ENCODE results near the gene ACCSL.

Gene ACCSL

DNA sequence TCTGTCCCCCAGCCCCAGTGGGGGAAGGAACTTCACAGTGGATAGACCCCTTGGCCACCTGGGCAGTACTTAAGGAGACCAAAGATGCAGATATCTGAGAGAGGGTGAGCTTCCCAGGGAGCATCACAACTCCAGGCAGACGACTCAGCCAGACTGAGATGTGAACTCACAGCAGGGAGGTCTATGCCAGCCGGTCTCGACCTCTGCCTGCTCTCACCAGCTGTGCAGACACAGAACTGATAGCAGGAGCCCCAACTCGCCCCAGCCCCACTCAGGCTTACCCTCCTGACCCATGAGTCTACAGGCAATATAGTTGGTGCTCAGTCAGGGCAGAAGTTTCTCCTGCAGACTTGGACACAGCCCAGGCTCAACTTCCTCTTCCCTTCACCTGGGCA, 29.7 kb upstream of the ACCSL start:
- no peaks in the 10 kb centered on the region for H3K27me3 ChIP-seq (ENCODE audit: control insufficient read depth in 1 of 2, insufficient read depth in 2 of 2, low read length in 2 of 2)
- no peaks in the 10 kb centered on the region for H3K36me3 ChIP-seq (ENCODE audit: control insufficient read depth in 1 of 2, insufficient read depth in 2 of 2, low read length in 2 of 2)
- H3K27ac ChIP-seq (ENCODE audit: low read depth, low read length) = no peak overlapping the region
- H3K9me3 ChIP-seq (ENCODE audit: control insufficient read depth in 1 of 2, low read length in 2 of 2) = no peaks in the 10 kb centered on the region
- no peak overlapping the region for H3K4me3 ChIP-seq (ENCODE audit: low read depth in 1 of 2, low read length in 2 of 2)
- H3K4me1 ChIP-seq (ENCODE audit: control insufficient read depth in 1 of 2, insufficient read depth in 2 of 2, low read length in 2 of 2) = no peaks in the 10 kb centered on the region
- no peak overlapping the region for H3K9ac ChIP-seq (ENCODE audit: low read depth in 1 of 2, low read length in 2 of 2)

DNA sequence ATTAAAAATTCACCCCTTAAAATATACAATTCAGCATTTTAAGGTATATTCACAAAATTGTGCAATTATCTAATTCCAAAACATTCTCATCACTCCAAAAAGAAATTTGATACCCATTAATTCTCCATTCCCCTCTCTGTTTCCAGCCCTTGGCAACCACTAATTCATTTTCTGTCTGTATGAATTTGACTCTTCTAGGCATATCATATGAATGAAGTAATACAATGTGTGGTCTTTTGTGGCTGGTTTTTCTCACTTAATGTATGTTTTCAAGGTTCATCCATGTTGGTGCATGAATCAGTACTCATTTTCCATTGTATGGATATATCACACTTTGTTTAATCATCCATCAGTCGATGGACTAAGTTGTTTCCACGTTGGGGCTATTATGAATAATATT, 29.0 kb upstream of the ACCSL start:
- Histone ChIP-seq H3K9me3 (ENCODE audit: control insufficient read depth in 1 of 2, low read length in 2 of 2) (no peaks in the 10 kb centered on the region), H3K27ac (ENCODE audit: low read depth, low read length) (no peak overlapping the region), H3K9ac (ENCODE audit: low read depth in 1 of 2, low read length in 2 of 2) (no peak overlapping the region), H3K27me3 (ENCODE audit: control insufficient read depth in 1 of 2, insufficient read depth in 2 of 2, low read length in 2 of 2) (no peaks in the 10 kb centered on the region), H3K4me3 (ENCODE audit: low read depth in 1 of 2, low read length in 2 of 2) (no peak overlapping the region), H3K4me1 (ENCODE audit: control insufficient read depth in 1 of 2, insufficient read depth in 2 of 2, low read length in 2 of 2) (no peaks in the 10 kb centered on the region), H3K36me3 (ENCODE audit: control insufficient read depth in 1 of 2, insufficient read depth in 2 of 2, low read length in 2 of 2) (no peaks in the 10 kb centered on the region)

GRCh38 chr11:44024977-44025376, 22.8 kb upstream of the ACCSL start:
- H3K27ac ChIP-seq (ENCODE audit: low read depth, low read length) = no peak overlapping the region
- no peaks in the 10 kb centered on the region for H3K36me3 ChIP-seq (ENCODE audit: control insufficient read depth in 1 of 2, insufficient read depth in 2 of 2, low read length in 2 of 2)
- no peak overlapping the region for H3K4me3 ChIP-seq (ENCODE audit: low read depth in 1 of 2, low read length in 2 of 2)
- no peak overlapping the region for H3K9ac ChIP-seq (ENCODE audit: low read depth in 1 of 2, low read length in 2 of 2)
- H3K4me1 ChIP-seq (ENCODE audit: control insufficient read depth in 1 of 2, insufficient read depth in 2 of 2, low read length in 2 of 2) = no peaks in the 10 kb centered on the region
- H3K9me3 ChIP-seq (ENCODE audit: control insufficient read depth in 1 of 2, low read length in 2 of 2) = peaks cover 0 to 8% of the 10 kb centered on the region in 2 donors
- H3K27me3 ChIP-seq (ENCODE audit: control insufficient read depth in 1 of 2, insufficient read depth in 2 of 2, low read length in 2 of 2) = peaks cover 0 to 3% of the 10 kb centered on the region in 2 donors

DNA sequence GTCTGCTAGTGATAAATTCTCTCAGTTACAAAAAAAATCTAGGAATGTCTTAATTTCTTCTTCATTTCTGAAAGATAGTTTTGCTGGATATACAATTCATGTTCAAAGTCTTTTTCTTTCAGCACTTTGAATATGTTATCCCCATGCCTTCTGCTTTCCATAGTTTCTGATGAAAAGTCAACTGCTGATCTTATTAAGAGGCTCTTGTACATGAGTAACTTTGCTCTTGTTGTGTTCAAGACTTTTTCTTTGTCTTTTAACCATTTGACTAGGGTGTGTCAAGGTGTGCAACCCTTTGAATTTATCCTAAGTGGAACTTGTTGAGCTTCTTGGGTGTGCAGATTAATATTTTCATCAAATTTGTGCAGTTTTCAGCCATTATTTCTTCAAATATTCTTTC, 22.1 kb upstream of the ACCSL start:
- Histone ChIP-seq H3K4me3 (ENCODE audit: low read depth in 1 of 2, low read length in 2 of 2) (no peak overlapping the region), H3K9me3 (ENCODE audit: control insufficient read depth in 1 of 2, low read length in 2 of 2) (peaks cover 0 to 8% of the 10 kb centered on the region in 2 donors), H3K4me1 (ENCODE audit: control insufficient read depth in 1 of 2, insufficient read depth in 2 of 2, low read length in 2 of 2) (no peaks in the 10 kb centered on the region), H3K27ac (ENCODE audit: low read depth, low read length) (no peak overlapping the region), H3K27me3 (ENCODE audit: control insufficient read depth in 1 of 2, insufficient read depth in 2 of 2, low read length in 2 of 2) (peaks cover 0 to 3% of the 10 kb centered on the region in 2 donors), H3K9ac (ENCODE audit: low read depth in 1 of 2, low read length in 2 of 2) (no peak overlapping the region), H3K36me3 (ENCODE audit: control insufficient read depth in 1 of 2, insufficient read depth in 2 of 2, low read length in 2 of 2) (no peaks in the 10 kb centered on the region)

- Histone ChIP-seq H3K4me1 (ENCODE audit: control insufficient read depth in 1 of 2, insufficient read depth in 2 of 2, low read length in 2 of 2) (no peaks in the 10 kb centered on the region), H3K27me3 (ENCODE audit: control insufficient read depth in 1 of 2, insufficient read depth in 2 of 2, low read length in 2 of 2) (peaks cover 0 to 3% of the 10 kb centered on the region in 2 donors), H3K4me3 (ENCODE audit: low read depth in 1 of 2, low read length in 2 of 2) (no peak overlapping the region), H3K36me3 (ENCODE audit: control insufficient read depth in 1 of 2, insufficient read depth in 2 of 2, low read length in 2 of 2) (no peaks in the 10 kb centered on the region), H3K9ac (ENCODE audit: low read depth in 1 of 2, low read length in 2 of 2) (no peak overlapping the region), H3K27ac (ENCODE audit: low read depth, low read length) (no peak overlapping the region), H3K9me3 (ENCODE audit: control insufficient read depth in 1 of 2, low read length in 2 of 2) (peaks cover 0 to 8% of the 10 kb centered on the region in 2 donors)
Observed at GRCh38 chr11:44028401-44028800, 19.4 kb upstream of the ACCSL start.

GRCh38 chr11:44028816-44029506, 18.8 kb upstream of the ACCSL start:
- Histone ChIP-seq H3K4me1 (ENCODE audit: control insufficient read depth in 1 of 2, insufficient read depth in 2 of 2, low read length in 2 of 2) (no peaks in the 10 kb centered on the region), H3K4me3 (ENCODE audit: low read depth in 1 of 2, low read length in 2 of 2) (no peak overlapping the region), H3K9me3 (ENCODE audit: control insufficient read depth in 1 of 2, low read length in 2 of 2) (peaks cover 0 to 8% of the 10 kb centered on the region in 2 donors), H3K27me3 (ENCODE audit: control insufficient read depth in 1 of 2, insufficient read depth in 2 of 2, low read length in 2 of 2) (peaks cover 0 to 3% of the 10 kb centered on the region in 2 donors), H3K9ac (ENCODE audit: low read depth in 1 of 2, low read length in 2 of 2) (no peak overlapping the region), H3K27ac (ENCODE audit: low read depth, low read length) (no peak overlapping the region), H3K36me3 (ENCODE audit: control insufficient read depth in 1 of 2, insufficient read depth in 2 of 2, low read length in 2 of 2) (no peaks in the 10 kb centered on the region)

DNA sequence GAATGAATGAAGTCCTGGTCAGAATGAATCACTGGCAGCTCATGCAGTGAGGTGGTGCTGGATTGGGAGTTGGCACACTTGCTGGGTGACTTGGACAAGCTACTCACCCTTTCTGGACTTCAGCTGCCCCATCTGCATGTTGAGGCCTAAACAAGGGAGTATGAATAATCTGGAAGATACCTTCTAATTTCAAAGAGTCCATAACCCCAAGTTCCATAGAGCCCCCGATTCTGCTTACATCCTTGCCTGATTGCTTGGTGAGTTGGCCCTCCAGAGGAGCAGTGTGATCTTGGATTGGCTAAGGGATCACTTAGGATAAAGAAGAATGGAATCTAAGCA, 18.3 kb upstream of the ACCSL start:
- Histone ChIP-seq H3K4me3 (ENCODE audit: low read depth in 1 of 2, low read length in 2 of 2) (no peak overlapping the region), H3K9me3 (ENCODE audit: control insufficient read depth in 1 of 2, low read length in 2 of 2) (peaks cover 0 to 8% of the 10 kb centered on the region in 2 donors), H3K4me1 (ENCODE audit: control insufficient read depth in 1 of 2, insufficient read depth in 2 of 2, low read length in 2 of 2) (no peaks in the 10 kb centered on the region), H3K27me3 (ENCODE audit: control insufficient read depth in 1 of 2, insufficient read depth in 2 of 2, low read length in 2 of 2) (peaks cover 0 to 3% of the 10 kb centered on the region in 2 donors), H3K9ac (ENCODE audit: low read depth in 1 of 2, low read length in 2 of 2) (no peak overlapping the region), H3K36me3 (ENCODE audit: control insufficient read depth in 1 of 2, insufficient read depth in 2 of 2, low read length in 2 of 2) (no peaks in the 10 kb centered on the region), H3K27ac (ENCODE audit: low read depth, low read length) (no peak overlapping the region)

- peak overlapping the region; percentile 64 for H3K27ac ChIP-seq (ENCODE audit: low read depth, low read length)
- H3K9me3 ChIP-seq (ENCODE audit: control insufficient read depth in 1 of 2, low read length in 2 of 2) = peaks cover 0 to 8% of the 10 kb centered on the region in 2 donors
- no peaks in the 10 kb centered on the region for H3K4me1 ChIP-seq (ENCODE audit: control insufficient read depth in 1 of 2, insufficient read depth in 2 of 2, low read length in 2 of 2)
- H3K36me3 ChIP-seq (ENCODE audit: control insufficient read depth in 1 of 2, insufficient read depth in 2 of 2, low read length in 2 of 2) = no peaks in the 10 kb centered on the region
- H3K9ac ChIP-seq (ENCODE audit: low read depth in 1 of 2, low read length in 2 of 2) = peak overlapping the region in 1 of 2 donors; percentile 11
- H3K4me3 ChIP-seq (ENCODE audit: low read depth in 1 of 2, low read length in 2 of 2) = no peak overlapping the region
- H3K27me3 ChIP-seq (ENCODE audit: control insufficient read depth in 1 of 2, insufficient read depth in 2 of 2, low read length in 2 of 2) = peaks cover 0 to 3% of the 10 kb centered on the region in 2 donors
Observed at GRCh38 chr11:44029977-44030911, 17.5 kb upstream of the ACCSL start.

- peak overlapping the region; percentile 64 for H3K27ac ChIP-seq (ENCODE audit: low read depth, low read length)
- H3K27me3 ChIP-seq (ENCODE audit: control insufficient read depth in 1 of 2, insufficient read depth in 2 of 2, low read length in 2 of 2) = peaks cover 0 to 3% of the 10 kb centered on the region in 2 donors
- no peaks in the 10 kb centered on the region for H3K36me3 ChIP-seq (ENCODE audit: control insufficient read depth in 1 of 2, insufficient read depth in 2 of 2, low read length in 2 of 2)
- no peak overlapping the region for H3K4me3 ChIP-seq (ENCODE audit: low read depth in 1 of 2, low read length in 2 of 2)
- peaks cover 0 to 2% of the 10 kb centered on the region in 2 donors for H3K9me3 ChIP-seq (ENCODE audit: control insufficient read depth in 1 of 2, low read length in 2 of 2)
- H3K4me1 ChIP-seq (ENCODE audit: control insufficient read depth in 1 of 2, insufficient read depth in 2 of 2, low read length in 2 of 2) = no peaks in the 10 kb centered on the region
- peak overlapping the region in 1 of 2 donors; percentile 11 for H3K9ac ChIP-seq (ENCODE audit: low read depth in 1 of 2, low read length in 2 of 2)
Observed at GRCh38 chr11:44030996-44031395, 16.8 kb upstream of the ACCSL start.

DNA sequence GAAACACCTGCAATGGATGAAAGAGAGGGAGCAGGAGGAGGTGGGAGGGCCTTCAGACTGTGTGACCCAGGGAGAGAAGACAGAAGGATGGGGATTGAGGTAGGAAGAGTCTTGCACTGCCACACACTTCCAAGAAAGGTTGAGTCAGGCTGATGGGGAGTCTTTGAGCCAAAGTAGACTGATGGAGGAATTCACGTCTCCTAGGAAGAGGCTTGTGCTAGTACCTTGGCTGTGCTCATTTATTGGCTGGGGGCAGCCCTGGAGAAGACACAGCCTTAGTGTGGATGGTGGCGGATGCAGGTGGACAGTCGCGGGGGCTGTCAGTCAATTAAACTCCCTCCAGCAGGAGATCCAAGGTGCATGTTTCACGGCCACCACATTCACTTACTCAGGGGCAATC, 16.2 kb upstream of the ACCSL start:
- H3K27me3 ChIP-seq (ENCODE audit: control insufficient read depth in 1 of 2, insufficient read depth in 2 of 2, low read length in 2 of 2) = peaks cover 0 to 3% of the 10 kb centered on the region in 2 donors
- H3K4me1 ChIP-seq (ENCODE audit: control insufficient read depth in 1 of 2, insufficient read depth in 2 of 2, low read length in 2 of 2) = no peaks in the 10 kb centered on the region
- no peaks in the 10 kb centered on the region for H3K36me3 ChIP-seq (ENCODE audit: control insufficient read depth in 1 of 2, insufficient read depth in 2 of 2, low read length in 2 of 2)
- no peaks in the 10 kb centered on the region for H3K9me3 ChIP-seq (ENCODE audit: control insufficient read depth in 1 of 2, low read length in 2 of 2)
- H3K9ac ChIP-seq (ENCODE audit: low read depth in 1 of 2, low read length in 2 of 2) = no peak overlapping the region
- H3K27ac ChIP-seq (ENCODE audit: low read depth, low read length) = no peak overlapping the region
- H3K4me3 ChIP-seq (ENCODE audit: low read depth in 1 of 2, low read length in 2 of 2) = no peak overlapping the region

All from duodenal mucosa (tissue), 2 donors.